ENCODE measurements around the gene BANF1. TPM values are rescaled to one million over a fixed set of nuclear protein-coding genes. Genes with fewer than 3 reads are reported as not detected.
A peak's percentile ranks its signal among the peaks of the same experiment; 100 is the strongest.

Gene BANF1
- total and polyA plus RNA-seq, 2 donors (not counting 3 experiments of a cell fraction or from before 2014, with no cell fraction given) = 269 to 376 TPM

- ChIA-PET CTCF (interaction anchor here (2.2 kb wide), 1 partner anchor 73 kb away, joined by 8 read pairs; the partner anchor contains the start of gene FIBP), POLR2A (interaction anchor here (0.6 kb wide), 1 partner anchor 65 kb away, joined by 4 read pairs; no protein-coding TSS in a partner anchor)
- FAIRE-seq (peak; percentile 40), DNase-seq (ENCODE audit: low read depth, low spot score) (no peak)
- Histone ChIP-seq H3K4me3 (replicated peaks in 1 of 3; ENCODE audit: insufficient read depth in 1 of 3, low read depth in 1 of 3, low read length in 3 of 3) (peak overlapping the region; percentile 79 to 98 (median 90)), H3K4me1 (ENCODE audit: control insufficient read depth, extremely low read depth, insufficient read depth, low read length) (peaks cover 11% of the 10 kb centered on the region), H3K36me3 (ENCODE audit: control insufficient read depth in 2 of 2, extremely low read depth in 1 of 2, insufficient read depth in 2 of 2, low read length in 2 of 2) (peaks cover 6 to 31% of the 10 kb centered on the region in 2 experiments), H4K20me1 (replicated peaks; ENCODE audit: control insufficient read depth, extremely low read depth, insufficient read depth, low read length) (no peaks in the 10 kb centered on the region), H3K27ac (ENCODE audit: insufficient read depth, low read depth, low read length) (peak overlapping the region; percentile 30), H3K9ac (replicated peaks; ENCODE audit: extremely low read depth, insufficient read depth, low read length) (peak overlapping the region; percentile 91), H3K27me3 (ENCODE audit: control insufficient read depth in 2 of 2, insufficient read depth in 2 of 2, low read length in 2 of 2) (no peaks in the 10 kb centered on the region), H3K9me3 (replicated peaks; ENCODE audit: control insufficient read depth, insufficient read depth, low read length) (no peaks in the 10 kb centered on the region), H2AFZ (ENCODE audit: low read depth, low read length) (no peak overlapping the region), H3K9me1 (replicated peaks; ENCODE audit: control insufficient read depth, extremely low read depth, insufficient read depth, low read length) (no peaks in the 10 kb centered on the region), H3K4me2 (ENCODE audit: insufficient read depth, low read length) (peak overlapping the region; percentile 96), H3K79me2 (ENCODE audit: control insufficient read depth, insufficient read depth, low read length) (peaks cover 28% of the 10 kb centered on the region)
- TF ChIP-seq POLR2A (IDR thresholded peaks at IDR 0.05; ENCODE audit: low read depth, low read length) (no peak), GATA2 (IDR thresholded peaks at IDR 0.05; ENCODE audit: insufficient read depth, insufficient read length, low read depth, low read length) (no peak), JUN (IDR thresholded peaks at IDR 0.05; ENCODE audit: borderline replicate concordance, insufficient read depth, insufficient read length, low read depth) (no peak), MAX (IDR thresholded peaks at IDR 0.05; ENCODE audit: insufficient read depth, insufficient read length) (no peak), EZH2 (IDR thresholded peaks at IDR 0.05; ENCODE audit: borderline replicate concordance, low read depth, low read length, severe bottlenecking) (no peak), FOS (IDR thresholded peaks at IDR 0.05; ENCODE audit: borderline replicate concordance, insufficient read depth, low read length) (no peak), POLR2AphosphoS5 (IDR thresholded peaks at IDR 0.05; ENCODE audit: insufficient read depth, low read depth, low read length) (no peak), MYC (IDR thresholded peaks at IDR 0.05; ENCODE audit: low read depth, low read length) (no peak), CTCF (IDR thresholded peaks at IDR 0.05; ENCODE audit: extremely low read depth in 1 of 2, insufficient read depth in 1 of 2, low read depth in 1 of 2, low read length in 2 of 2) (no peak)
- TSS peak; percentile 65 for BruUV-seq (replicated peaks)
- intact Hi-C loops (cut with micrococcal nuclease) (no loop called here), dilution Hi-C loops (cut with MboI; ENCODE audit: extremely low pct_ligation_motif_present, low sequenced_read_pairs) (no loop called here)
Observed at GRCh38 chr11:65962141-65962564, 40.1 kb upstream of the BANF1 start.

Measured in endothelial cell of umbilical vein (primary cell).